GM12873 (cell line): ENCODE data around the gene SLC16A4.

Experiments
- CTCF ChIP-seq: IDR thresholded peaks from 2 replicates; pipeline ENCODE4 v1.5.1; 2012; ENCODE audit warnings: low read depth, mild to moderate bottlenecking, moderate library complexity, low read length, control low read depth; ENCODE audit not compliant: insufficient read depth; ENCODE audit errors: missing control alignments

SLC16A4 gene

GRCh38 chr1:110390692-110391245 is at the start of gene SLC16A4:
Gene SLC16A4, minus strand, starts transcription at chr1:110391026. Its CDS starts 1,703 bp downstream, at chr1:110389323.
- TF ChIP-seq CTCF, result no peak

- TF ChIP-seq CTCF, result no peak
Measured at GRCh38 chr1:110438893-110439292, 48.1 kb upstream of the SLC16A4 start.

- no peak for TF ChIP-seq CTCF
Measured at GRCh38 chr1:110436635-110437034, 45.8 kb upstream of the SLC16A4 start.

- no peak for TF ChIP-seq CTCF
Measured at GRCh38 chr1:110434946-110435345, 44.1 kb upstream of the SLC16A4 start.

- peak; percentile 24 for TF ChIP-seq CTCF
Measured at GRCh38 chr1:110433803-110434202, 43.0 kb upstream of the SLC16A4 start.

GRCh38 chr1:110433213-110433612 is 42.4 kb upstream of the SLC16A4 start:
- TF ChIP-seq CTCF, result no peak

- no peak for TF ChIP-seq CTCF
Measured at GRCh38 chr1:110430901-110431300, 40.1 kb upstream of the SLC16A4 start.

- no peak for TF ChIP-seq CTCF
Measured at GRCh38 chr1:110430366-110430765, 39.5 kb upstream of the SLC16A4 start.
